Body of pancreas (tissue), 4 donors: ENCODE data around the gene NUP205.

Experiments used
- CTCF ChIP-seq, 7 experiments: fragments of 450-650 bp in 4 of 7; fragments of 200-600 bp in 3 of 7; sonication (generic) in 3 of 7; IDR thresholded peaks; one replicate each; pipeline ENCODE4 v1.5.1; 2016 to 2019; ENCODE audit warnings: antibody characterized with exemption in 7 of 7
- POLR2A ChIP-seq, 3 donors: fragments of 450-650 bp; IDR thresholded peaks; one replicate each; pipeline ENCODE4 v1.6.1; 2016; ENCODE audit warnings: antibody characterized with exemption in 3 of 3, mild to moderate bottlenecking in 2 of 3

- TF ChIP-seq CTCF (IDR thresholded peaks at IDR 0.05) (no peak), POLR2A (IDR thresholded peaks at IDR 0.05) (no peak)
Measured at GRCh38 chr7:135510592-135511183, 47.0 kb upstream of the NUP205 start.
